GM18498 (cell line): ENCODE results near the gene PDE11A.

Experiments used
- ATAC-seq: cut with Tn5 transposase; IDR thresholded peaks from one replicate; pipeline ENCODE4 v1.9.1; 2021; ENCODE audit warnings: mild to moderate bottlenecking, moderate library complexity; ENCODE audit not compliant: unreplicated experiment

The PDE11A gene

GRCh38 chr2:177930916-177931315 is 141.7 kb downstream of the PDE11A start:
- ATAC-seq = no peak

GRCh38 chr2:177929662-177930522 is 142.7 kb downstream of the PDE11A start:
- no peak for ATAC-seq

GRCh38 chr2:177923323-177923722 is 149.3 kb downstream of the PDE11A start:
- ATAC-seq = no peak

GRCh38 chr2:177921726-177922125 is 150.9 kb downstream of the PDE11A start:
- ATAC-seq = no peak

- no peak for ATAC-seq
Measured at GRCh38 chr2:177917169-177917568, 155.4 kb downstream of the PDE11A start.

- ATAC-seq = no peak
Measured at GRCh38 chr2:177916342-177916741, 156.2 kb downstream of the PDE11A start.

- ATAC-seq = no peak
Measured at GRCh38 chr2:177914247-177914646, 158.3 kb downstream of the PDE11A start.

- ATAC-seq = no peak
Measured at GRCh38 chr2:177909962-177910361, 162.6 kb downstream of the PDE11A start.

- no peak for ATAC-seq
Measured at GRCh38 chr2:177908824-177909223, 163.8 kb downstream of the PDE11A start.

GRCh38 chr2:177908182-177908581 is 164.4 kb downstream of the PDE11A start:
- no peak for ATAC-seq

GRCh38 chr2:177906041-177906718 is 166.4 kb downstream of the PDE11A start:
- ATAC-seq = peak; percentile 97

- ATAC-seq = no peak
Measured at GRCh38 chr2:177905640-177906039, 166.9 kb downstream of the PDE11A start.

- no peak for ATAC-seq
Measured at GRCh38 chr2:177902395-177903163, 170.0 kb downstream of the PDE11A start.

GRCh38 chr2:177900082-177900481 is 172.5 kb downstream of the PDE11A start:
- no peak for ATAC-seq

- ATAC-seq = no peak
Measured at GRCh38 chr2:177897278-177897677, 175.3 kb downstream of the PDE11A start.

- no peak for ATAC-seq
Measured at GRCh38 chr2:177896587-177896986, 176.0 kb downstream of the PDE11A start.

- ATAC-seq = no peak
Measured at GRCh38 chr2:177894546-177894945, 178.0 kb downstream of the PDE11A start.

GRCh38 chr2:177893880-177894279 is 178.7 kb downstream of the PDE11A start:
- no peak for ATAC-seq

- ATAC-seq = no peak
Measured at GRCh38 chr2:177891533-177891932, 181.0 kb downstream of the PDE11A start.

GRCh38 chr2:177889818-177890460 is 182.6 kb downstream of the PDE11A start:
- no peak for ATAC-seq

GRCh38 chr2:177888581-177888980 is 184.0 kb downstream of the PDE11A start:
- ATAC-seq = no peak
